Vagina (tissue), 2 donors: Measurements from ENCODE around the gene SLC7A6OS. TPM values are rescaled to one million over a fixed set of nuclear protein-coding genes. Genes with fewer than 3 reads are reported as not detected.

Experiments used
- DNase-seq, 2 donors: peaks; one replicate each; pipeline ENCODE4 v3.0.0-alpha.2; 2017; ENCODE audit errors: extremely low spot score in 2 of 2
- H3K27ac ChIP-seq: fragments of 200-600 bp; sonication (generic); one replicate; pipeline ENCODE4 v1.5.1; 2019
- H3K27me3 ChIP-seq: fragments of 200-600 bp; sonication (generic); one replicate; pipeline ENCODE4 v1.5.1; 2019
- H3K36me3 ChIP-seq, 2 donors: fragments of 200-600 bp; sonication (generic); one replicate each; pipeline ENCODE4 v1.5.1; 2017 to 2019
- H3K4me1 ChIP-seq: fragments of 200-600 bp; sonication (generic); one replicate; pipeline ENCODE4 v1.5.1; 2019
- H3K4me3 ChIP-seq, 2 donors: fragments of 200-600 bp; sonication (generic); 1 replicate in 1 of 2; 2 replicates in 1 of 2; pipeline ENCODE4 v1.5.1; 2016 to 2019
- H3K9me3 ChIP-seq: fragments of 200-600 bp; sonication (generic); one replicate; pipeline ENCODE4 v1.5.1; 2019
- POLR2A ChIP-seq, 2 donors: fragments of 450-650 bp; IDR thresholded peaks; one replicate each; pipeline ENCODE4 v1.6.1; 2017; ENCODE audit warnings: antibody characterized with exemption in 2 of 2, mild to moderate bottlenecking in 2 of 2, moderate library complexity in 2 of 2
- POLR2AphosphoS5 ChIP-seq, 2 donors: sonication (generic); formaldehyde crosslinking; IDR thresholded peaks; one replicate each; pipeline ENCODE4 v1.9.0; 2017; ENCODE audit warnings: antibody characterized with exemption in 2 of 2, mild to moderate bottlenecking in 2 of 2, low read depth in 1 of 2; ENCODE audit not compliant: insufficient read depth in 1 of 2
- intact Hi-C: fragments of 100-400 bp; cut with DNase I; formaldehyde crosslinking; loops from one replicate; pipeline ENCODE4 v1.15.1; 2023
- total RNA-seq: library from RNA; depleted of rRNA; stranded (reverse); fragments of >200 nt; gene quantifications from one replicate; pipeline ENCODE4 v1.2.3, GENCODE V29; 2016
- TF ChIP-seq, protein P1 (sequence below), 3 experiments: fragments of 450-650 bp in 2 of 3; fragments of 200-600 bp in 1 of 3; sonication (generic) in 1 of 3; IDR thresholded peaks; one replicate each; pipeline ENCODE4 v1.5.1; 2017 to 2019; ENCODE audit warnings: antibody characterized with exemption in 3 of 3, mild to moderate bottlenecking in 2 of 3, moderate library complexity in 2 of 3

SLC7A6OS gene
- total RNA-seq, 1 donor from 2014 or later: 15.5 TPM

DNA sequence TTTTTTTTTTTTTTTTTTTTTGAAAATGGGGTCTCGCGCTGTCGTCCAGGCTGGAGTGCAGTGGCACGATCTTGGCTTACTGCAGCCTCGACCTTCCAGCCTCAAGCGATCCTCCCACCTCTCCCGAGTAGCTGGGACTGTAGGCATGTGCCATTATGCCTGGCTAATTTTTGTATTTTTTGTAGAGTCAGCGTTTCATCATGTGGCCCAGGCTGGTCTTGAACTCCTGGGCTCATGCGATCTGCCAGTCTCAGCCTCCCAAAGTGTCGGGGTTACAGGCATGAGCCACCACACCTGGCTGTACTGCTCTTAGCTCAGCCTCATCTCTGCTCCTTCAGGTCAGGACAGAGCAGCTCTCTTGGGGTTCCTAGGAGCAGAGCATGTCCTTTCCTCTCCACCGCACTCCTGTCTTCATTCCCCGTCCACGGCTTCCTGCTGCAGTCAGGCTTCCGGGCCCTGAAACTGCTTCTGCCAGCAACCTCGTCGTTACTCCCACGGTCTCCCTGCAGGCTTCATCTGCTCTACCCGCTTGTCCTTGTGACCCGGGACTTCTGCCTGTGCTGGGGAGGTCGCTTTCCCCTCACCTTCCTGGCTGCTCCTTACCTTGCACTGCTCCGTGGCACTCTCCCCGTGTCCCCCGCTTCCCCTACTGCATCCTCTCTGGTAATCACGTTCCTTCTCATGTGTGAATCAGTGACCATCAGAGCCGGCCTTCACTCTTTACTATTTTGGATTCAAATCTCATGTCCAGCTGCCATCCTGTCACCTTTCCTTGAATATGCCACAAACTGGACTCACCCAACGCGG is 38.1 kb upstream of the SLC7A6OS start:
- intact Hi-C loops: no loop called here
- H3K36me3 ChIP-seq: peaks cover 0 to 77% of the 10 kb centered on the region in 2 donors
- H3K4me3 ChIP-seq: no peak overlapping the region
- H3K27ac ChIP-seq: no peak overlapping the region
- no peak for DNase-seq
- H3K4me1 ChIP-seq: no peaks in the 10 kb centered on the region
- TF ChIP-seq POLR2A (IDR thresholded peaks at IDR 0.05) (no peak), POLR2AphosphoS5 (IDR thresholded peaks at IDR 0.05; ENCODE audit: insufficient read depth in 1 of 2, low read depth in 1 of 2) (no peak)
- TF ChIP-seq, protein P1, sequence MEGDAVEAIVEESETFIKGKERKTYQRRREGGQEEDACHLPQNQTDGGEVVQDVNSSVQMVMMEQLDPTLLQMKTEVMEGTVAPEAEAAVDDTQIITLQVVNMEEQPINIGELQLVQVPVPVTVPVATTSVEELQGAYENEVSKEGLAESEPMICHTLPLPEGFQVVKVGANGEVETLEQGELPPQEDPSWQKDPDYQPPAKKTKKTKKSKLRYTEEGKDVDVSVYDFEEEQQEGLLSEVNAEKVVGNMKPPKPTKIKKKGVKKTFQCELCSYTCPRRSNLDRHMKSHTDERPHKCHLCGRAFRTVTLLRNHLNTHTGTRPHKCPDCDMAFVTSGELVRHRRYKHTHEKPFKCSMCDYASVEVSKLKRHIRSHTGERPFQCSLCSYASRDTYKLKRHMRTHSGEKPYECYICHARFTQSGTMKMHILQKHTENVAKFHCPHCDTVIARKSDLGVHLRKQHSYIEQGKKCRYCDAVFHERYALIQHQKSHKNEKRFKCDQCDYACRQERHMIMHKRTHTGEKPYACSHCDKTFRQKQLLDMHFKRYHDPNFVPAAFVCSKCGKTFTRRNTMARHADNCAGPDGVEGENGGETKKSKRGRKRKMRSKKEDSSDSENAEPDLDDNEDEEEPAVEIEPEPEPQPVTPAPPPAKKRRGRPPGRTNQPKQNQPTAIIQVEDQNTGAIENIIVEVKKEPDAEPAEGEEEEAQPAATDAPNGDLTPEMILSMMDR (IDR thresholded peaks at IDR 0.05): no peak
- no peaks in the 10 kb centered on the region for H3K27me3 ChIP-seq
- H3K9me3 ChIP-seq: no peaks in the 10 kb centered on the region

DNA sequence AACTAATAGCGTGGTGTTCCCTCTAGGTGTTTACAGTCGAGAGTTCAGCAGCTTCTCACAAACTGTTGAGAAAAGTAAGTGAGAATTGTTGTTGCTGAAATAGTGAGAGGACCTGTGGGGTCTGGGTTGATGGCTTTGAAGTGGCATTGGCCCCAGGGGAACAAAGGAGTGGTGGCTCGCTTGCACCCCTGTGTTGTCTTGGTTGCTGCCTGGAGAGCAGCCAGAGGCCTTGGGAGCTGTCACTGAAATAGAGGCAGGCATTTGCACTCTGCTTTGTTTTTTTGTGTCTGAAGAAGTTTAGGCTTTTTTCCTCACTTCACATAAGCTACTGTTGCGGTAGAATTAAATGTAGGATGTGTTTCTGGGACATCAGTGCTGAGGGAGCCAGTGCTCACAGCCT is 36.9 kb upstream of the SLC7A6OS start:
- no peaks in the 10 kb centered on the region for H3K4me1 ChIP-seq
- H3K36me3 ChIP-seq: peaks cover 0 to 65% of the 10 kb centered on the region in 2 donors
- H3K27ac ChIP-seq: no peak overlapping the region
- no peaks in the 10 kb centered on the region for H3K27me3 ChIP-seq
- TF ChIP-seq POLR2A (IDR thresholded peaks at IDR 0.05): no peak
- TF ChIP-seq, protein P1 (IDR thresholded peaks at IDR 0.05): no peak
- no peak for TF ChIP-seq POLR2AphosphoS5 (IDR thresholded peaks at IDR 0.05; ENCODE audit: insufficient read depth in 1 of 2, low read depth in 1 of 2)
- intact Hi-C loops: no loop called here
- no peak overlapping the region for H3K4me3 ChIP-seq
- no peaks in the 10 kb centered on the region for H3K9me3 ChIP-seq
- no peak for DNase-seq

DNA sequence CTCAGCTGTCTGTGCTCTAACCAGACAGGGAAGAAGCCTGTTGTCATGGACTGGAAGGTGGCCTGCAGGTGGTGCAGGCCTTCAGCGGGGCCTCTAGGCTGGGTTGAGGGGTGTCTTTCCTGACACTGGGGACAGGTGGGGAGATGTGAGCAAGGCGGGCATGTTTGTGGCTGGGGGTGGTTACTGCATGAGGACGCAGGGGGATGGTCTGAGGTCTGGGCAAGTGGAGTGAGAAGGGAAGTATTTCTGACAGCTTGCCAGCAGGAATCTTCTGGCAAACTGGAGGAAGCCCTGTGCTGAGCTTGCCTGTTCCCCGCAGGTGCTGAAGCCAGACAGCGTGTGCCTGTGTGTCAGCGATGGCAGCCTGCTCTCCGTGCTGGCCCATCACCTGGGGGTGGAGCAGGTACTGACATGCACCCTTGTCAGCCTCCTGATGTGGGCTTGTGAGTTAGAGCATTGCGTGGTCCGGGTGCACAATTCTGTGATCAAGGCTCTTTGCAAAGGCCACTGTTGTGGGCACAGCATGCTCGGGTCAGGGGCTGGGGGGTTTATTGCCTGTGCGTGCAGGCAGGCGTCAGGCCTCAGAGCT is 36.2 kb upstream of the SLC7A6OS start:
- Histone ChIP-seq H3K27me3 (no peaks in the 10 kb centered on the region), H3K4me3 (no peak overlapping the region), H3K9me3 (no peaks in the 10 kb centered on the region), H3K36me3 (peaks cover 0 to 60% of the 10 kb centered on the region in 2 donors), H3K27ac (no peak overlapping the region), H3K4me1 (no peaks in the 10 kb centered on the region)
- intact Hi-C loops: no loop called here
- TF ChIP-seq POLR2A (IDR thresholded peaks at IDR 0.05) (no peak), POLR2AphosphoS5 (IDR thresholded peaks at IDR 0.05; ENCODE audit: insufficient read depth in 1 of 2, low read depth in 1 of 2) (no peak)
- TF ChIP-seq, protein P1 (IDR thresholded peaks at IDR 0.05): no peak
- no peak for DNase-seq

DNA sequence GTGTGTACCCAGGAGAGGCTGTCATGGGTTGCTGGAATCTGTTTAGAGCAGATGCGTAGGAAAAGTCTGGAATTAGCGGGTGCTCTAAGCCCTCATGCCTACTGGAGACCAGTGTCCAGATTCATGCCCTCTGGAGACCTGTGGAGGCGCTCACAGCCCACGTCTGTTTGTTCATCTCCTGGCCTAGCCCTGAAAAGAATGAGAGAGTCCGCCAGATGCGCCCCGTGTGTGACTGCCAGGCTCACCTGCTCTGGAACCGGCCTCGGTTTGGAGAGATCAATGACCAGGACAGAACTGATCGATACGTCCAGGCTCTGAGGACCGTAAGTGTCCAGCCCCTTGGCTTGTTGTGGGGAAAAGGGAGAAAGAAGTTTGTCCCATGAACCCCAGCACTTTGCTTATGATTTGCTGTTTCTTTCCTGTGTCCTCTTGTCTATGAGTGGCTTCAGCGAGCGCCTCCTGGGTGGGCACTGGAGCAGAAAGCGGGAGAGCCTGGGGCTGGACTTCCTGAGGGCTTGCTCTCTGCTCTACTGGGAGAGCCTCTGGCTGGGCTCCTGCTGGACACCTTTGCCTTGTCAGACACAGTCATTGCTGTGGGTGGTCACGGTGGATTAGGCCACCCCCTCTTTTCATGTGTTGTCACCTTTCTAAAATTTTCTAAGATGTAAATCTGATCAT is 35.4 kb upstream of the SLC7A6OS start:
- Histone ChIP-seq H3K36me3 (peaks cover 0 to 53% of the 10 kb centered on the region in 2 donors), H3K9me3 (no peaks in the 10 kb centered on the region), H3K4me1 (no peaks in the 10 kb centered on the region), H3K27me3 (no peaks in the 10 kb centered on the region), H3K27ac (no peak overlapping the region), H3K4me3 (no peak overlapping the region)
- intact Hi-C loops: no loop called here
- TF ChIP-seq POLR2A (IDR thresholded peaks at IDR 0.05): no peak
- TF ChIP-seq POLR2AphosphoS5 (IDR thresholded peaks at IDR 0.05; ENCODE audit: insufficient read depth in 1 of 2, low read depth in 1 of 2): no peak
- TF ChIP-seq, protein P1 (IDR thresholded peaks at IDR 0.05): no peak
- no peak for DNase-seq
